HFFc6 (cell line): Measurements from ENCODE around the gene SH3RF3. TPM values are rescaled to one million over a fixed set of nuclear protein-coding genes. Genes with fewer than 3 reads are reported as not detected.

Experiments used
- DNase-seq: peaks from one replicate; pipeline ENCODE4 v3.0.0-alpha.2; 2018
- H3K27ac Mint-ChIP-seq: 2 replicates; pipeline ENCODE4 v1.8.0; 2020; ENCODE audit warnings: mild to moderate bottlenecking, mixed read lengths
- H3K27me3 Mint-ChIP-seq: 2 replicates; pipeline ENCODE4 v1.8.0; 2021; ENCODE audit warnings: mild to moderate bottlenecking, moderate library complexity, mixed read lengths; ENCODE audit not compliant: insufficient read depth
- H3K36me3 Mint-ChIP-seq: 2 replicates; pipeline ENCODE4 v1.8.0; 2021; ENCODE audit warnings: low read depth, mixed read lengths
- H3K4me1 Mint-ChIP-seq: 2 replicates; pipeline ENCODE4 v1.8.0; 2020; ENCODE audit warnings: low read depth, mixed read lengths
- H3K4me3 Mint-ChIP-seq: 2 replicates; pipeline ENCODE4 v1.8.0; 2020; ENCODE audit warnings: mild to moderate bottlenecking, moderate library complexity, mixed read lengths
- H3K9me3 Mint-ChIP-seq: 2 replicates; pipeline ENCODE4 v1.8.0; 2020; ENCODE audit warnings: mild to moderate bottlenecking, mixed read lengths
- CTCF ChIP-seq: fragments of 200-600 bp; sonication (generic); IDR thresholded peaks from 2 replicates; pipeline ENCODE4 v1.5.0; 2021; ENCODE audit warnings: antibody characterized with exemption, mild to moderate bottlenecking
- total RNA-seq, 6 experiments: library from RNA; stranded (reverse); fragmentation: NEBNext Ultra II Directional; extraction: Animal tissue kit (Norgen Biotek cat#: 25700); gene quantifications; 2 replicates in 1 of 6; 3 replicates in 5 of 6; pipeline ENCODE4 v1.2.3, GENCODE V29; 2021

SH3RF3 gene
- total RNA-seq, 6 experiments from 2014 or later: 2.4 to 4.4 (median 3.7) TPM

DNA sequence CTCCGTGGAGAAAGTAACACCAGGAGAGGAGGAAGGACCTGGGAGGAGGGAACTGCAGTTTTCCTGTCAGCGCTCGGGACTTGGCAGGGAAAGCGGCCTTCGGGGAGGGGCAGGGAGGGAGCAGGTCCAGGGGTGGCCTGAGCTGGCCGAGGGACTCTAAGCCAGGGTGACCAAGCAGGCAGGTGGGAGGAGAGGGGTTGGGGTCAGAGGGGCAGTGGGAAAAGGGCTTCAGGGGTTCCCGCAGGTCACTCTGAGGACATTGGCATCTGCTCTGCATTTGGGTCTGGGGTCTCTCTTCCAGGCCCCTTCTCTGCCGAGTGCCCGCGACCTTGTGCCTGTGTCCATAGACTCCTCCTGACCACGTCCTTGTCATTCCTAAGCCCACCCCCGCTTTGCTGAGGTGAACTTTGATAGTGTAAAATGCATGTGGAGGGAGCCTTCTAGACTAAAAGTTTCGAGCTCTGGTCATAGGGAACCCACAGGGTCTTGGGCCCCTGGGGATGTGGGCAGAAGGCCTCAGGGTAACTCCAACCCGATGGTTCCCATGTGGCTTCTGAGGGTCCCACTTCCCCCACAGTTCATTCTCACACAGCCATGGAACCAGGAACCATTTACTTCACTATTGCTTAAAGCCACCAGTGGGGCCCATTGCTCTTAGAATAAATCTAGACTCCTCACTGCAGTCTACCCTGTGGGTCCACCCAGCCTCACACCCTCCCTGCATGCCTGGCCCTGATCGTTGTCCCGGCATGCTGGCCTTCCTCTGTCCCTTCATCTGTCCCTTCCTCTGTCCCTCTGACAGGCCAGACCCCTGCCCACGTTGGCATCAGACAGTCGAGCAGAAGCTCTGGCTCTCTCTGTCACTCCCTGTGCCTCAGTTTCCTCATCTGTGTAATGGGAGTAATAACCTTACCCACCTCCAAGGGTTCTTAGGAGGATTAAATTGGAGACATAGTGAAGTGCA is 255.6 kb downstream of the SH3RF3 start:
- peaks cover 26% of the 10 kb centered on the region for H3K4me1 Mint-ChIP-seq
- DNase-seq: no peak
- no peak overlapping the region for H3K4me3 Mint-ChIP-seq
- no peaks in the 10 kb centered on the region for H3K36me3 Mint-ChIP-seq
- TF ChIP-seq CTCF: no peak
- no peak overlapping the region for H3K27ac Mint-ChIP-seq
- peaks cover 11% of the 10 kb centered on the region for H3K27me3 Mint-ChIP-seq
- no peaks in the 10 kb centered on the region for H3K9me3 Mint-ChIP-seq

DNA sequence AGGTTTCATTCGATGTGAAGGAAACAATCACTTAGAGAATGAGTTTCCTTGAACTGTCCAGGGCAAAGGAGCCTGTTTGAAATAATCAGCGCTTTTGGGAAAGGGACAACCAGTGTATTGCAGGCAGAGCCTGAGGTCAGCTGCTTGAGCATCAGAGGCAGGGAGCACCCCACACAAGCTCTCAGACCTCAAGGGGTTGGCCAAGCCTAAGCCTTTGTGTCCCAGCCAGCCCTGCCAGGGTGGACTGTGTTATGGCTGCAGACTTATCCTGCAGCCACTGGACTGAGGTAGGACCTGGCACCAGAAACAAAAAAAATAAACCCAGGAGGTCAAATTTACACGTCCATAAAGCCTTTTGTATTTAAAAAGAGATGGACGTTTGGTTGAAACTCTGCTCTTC is 256.5 kb downstream of the SH3RF3 start:
- Mint-ChIP-seq H3K27ac (no peak overlapping the region), H3K4me1 (peaks cover 26% of the 10 kb centered on the region), H3K27me3 (peaks cover 9% of the 10 kb centered on the region), H3K9me3 (no peaks in the 10 kb centered on the region), H3K36me3 (no peaks in the 10 kb centered on the region), H3K4me3 (no peak overlapping the region)
- no peak for TF ChIP-seq CTCF
- no peak for DNase-seq

- Mint-ChIP-seq H3K4me1 (peaks cover 21% of the 10 kb centered on the region), H3K27me3 (peaks cover 11% of the 10 kb centered on the region), H3K27ac (no peak overlapping the region; the same call in 1 of the 2 replicates), H3K36me3 (no peaks in the 10 kb centered on the region), H3K9me3 (no peaks in the 10 kb centered on the region), H3K4me3 (no peak overlapping the region)
- DNase-seq: no peak
- peak; percentile 13; the same call in 1 of the 2 replicates for TF ChIP-seq CTCF
These were observed 257.1 kb downstream of the SH3RF3 start for GRCh38 chr2:109386004-109386695.

GRCh38 chr2:109387221-109387735 is 258.3 kb downstream of the SH3RF3 start:
- Mint-ChIP-seq H3K36me3 (no peaks in the 10 kb centered on the region), H3K4me3 (no peak overlapping the region), H3K27me3 (peaks cover 11% of the 10 kb centered on the region), H3K9me3 (no peaks in the 10 kb centered on the region), H3K4me1 (peaks cover 14% of the 10 kb centered on the region), H3K27ac (no peak overlapping the region)
- no peak for DNase-seq
- TF ChIP-seq CTCF: no peak

DNA sequence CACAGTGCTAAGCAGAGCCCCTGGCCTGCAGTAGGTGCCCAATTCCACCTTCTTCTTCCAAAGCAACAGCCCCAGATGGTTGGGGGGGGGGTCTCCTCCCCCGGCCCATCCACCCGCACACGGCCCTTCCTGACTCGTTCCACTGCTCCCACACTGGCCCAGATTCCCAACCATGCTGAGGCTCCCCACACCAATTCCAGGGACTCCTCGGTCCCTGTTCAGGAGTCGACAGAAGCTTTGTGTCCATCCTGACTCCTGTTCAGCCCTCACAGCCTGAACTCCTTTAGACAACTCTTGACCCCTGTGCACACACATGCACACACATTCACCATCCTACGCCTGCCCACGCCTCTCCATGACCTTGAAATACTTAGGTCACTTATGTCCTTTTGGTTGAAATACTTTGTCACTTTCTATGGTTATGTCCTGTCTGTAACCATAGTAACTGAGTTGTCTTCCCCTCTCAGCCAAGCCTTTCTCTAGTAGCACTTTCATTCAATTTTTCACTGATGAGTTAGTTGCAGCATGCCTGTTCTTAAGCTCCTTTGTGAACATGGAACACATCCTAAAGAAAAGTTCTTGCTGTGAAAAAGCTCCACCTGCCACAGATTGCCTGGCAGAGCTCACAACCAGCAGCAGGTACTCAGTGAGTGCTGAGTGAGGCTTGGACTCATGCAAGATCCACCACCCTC is 258.9 kb downstream of the SH3RF3 start:
- H3K27me3 Mint-ChIP-seq: peaks cover 15% of the 10 kb centered on the region
- no peaks in the 10 kb centered on the region for H3K36me3 Mint-ChIP-seq

More for the DNA sequence above, 258.9 kb downstream of the SH3RF3 start:
- Mint-ChIP-seq H3K4me3 (no peak overlapping the region), H3K9me3 (no peaks in the 10 kb centered on the region), H3K4me1 (peaks cover 7% of the 10 kb centered on the region), H3K27ac (no peak overlapping the region)
- DNase-seq: no peak
- TF ChIP-seq CTCF: no peak
